Subcutaneous abdominal adipose tissue (tissue), 5 donors: ENCODE data around the gene MC2R.

Source experiments
- H3K27ac ChIP-seq: one replicate; pipeline ENCODE4 v1.7.0; 2013; ENCODE audit warnings: low read depth, mild to moderate bottlenecking, inconsistent platforms, low read length, moderate library complexity
- H3K27me3 ChIP-seq, 5 donors: one replicate each; pipeline ENCODE4 v1.7.0; 2013; ENCODE audit warnings: low read length in 5 of 5, inconsistent platforms in 1 of 5; ENCODE audit not compliant: control insufficient read depth in 5 of 5, insufficient read depth in 4 of 5
- H3K36me3 ChIP-seq, 5 donors: one replicate each; pipeline ENCODE4 v1.7.0; 2013; ENCODE audit warnings: low read length in 5 of 5; ENCODE audit not compliant: control insufficient read depth in 5 of 5, insufficient read depth in 5 of 5
- H3K4me1 ChIP-seq, 5 donors: one replicate each; pipeline ENCODE4 v1.7.0; 2013; ENCODE audit warnings: low read length in 5 of 5, mild to moderate bottlenecking in 3 of 5, moderate library complexity in 1 of 5; ENCODE audit not compliant: control insufficient read depth in 5 of 5, insufficient read depth in 5 of 5
- H3K4me3 ChIP-seq, 5 donors: one replicate each; pipeline ENCODE4 v1.7.0; 2013; ENCODE audit warnings: low read length in 5 of 5, low read depth in 1 of 5
- H3K9ac ChIP-seq, 5 donors: one replicate each; pipeline ENCODE4 v1.7.0; 2013; ENCODE audit warnings: low read length in 5 of 5, mild to moderate bottlenecking in 4 of 5, moderate library complexity in 3 of 5
- H3K9me3 ChIP-seq, 5 donors: one replicate each; pipeline ENCODE4 v1.7.0; 2013; ENCODE audit warnings: low read length in 5 of 5; ENCODE audit not compliant: control insufficient read depth in 5 of 5
- donor health status: healthy.
- donor health status: healthy.
- donor health status: healthy.
- donor health status: healthy.
- donor health status: healthy.

MC2R gene

GRCh38 chr18:13900633-13901032, 14.7 kb downstream of the MC2R start:
- no peak overlapping the region for H3K27ac ChIP-seq
- H3K4me1 ChIP-seq, result no peaks in the 10 kb centered on the region
- no peak overlapping the region for H3K4me3 ChIP-seq
- H3K36me3 ChIP-seq, result no peaks in the 10 kb centered on the region
- no peak overlapping the region for H3K9ac ChIP-seq
- H3K27me3 ChIP-seq, result peaks cover 0 to 3% (median 0%) of the 10 kb centered on the region in 5 donors
- H3K9me3 ChIP-seq, result peaks cover 0 to 6% (median 0%) of the 10 kb centered on the region in 5 donors

- peaks cover 0 to 3% (median 0%) of the 10 kb centered on the region in 5 donors for H3K9me3 ChIP-seq
- no peak overlapping the region for H3K27ac ChIP-seq
- no peak overlapping the region for H3K9ac ChIP-seq
- H3K36me3 ChIP-seq, result no peaks in the 10 kb centered on the region
- no peaks in the 10 kb centered on the region for H3K4me1 ChIP-seq
- H3K27me3 ChIP-seq, result peaks cover 0 to 5% (median 0%) of the 10 kb centered on the region in 5 donors
- H3K4me3 ChIP-seq, result no peak overlapping the region
These were observed 19.8 kb downstream of the MC2R start for GRCh38 chr18:13895505-13896033.

GRCh38 chr18:13894531-13894930, 20.8 kb downstream of the MC2R start:
- H3K9ac ChIP-seq, result no peak overlapping the region
- H3K4me3 ChIP-seq, result no peak overlapping the region
- H3K9me3 ChIP-seq, result no peaks in the 10 kb centered on the region
- no peaks in the 10 kb centered on the region for H3K36me3 ChIP-seq
- H3K27me3 ChIP-seq, result peaks cover 0 to 5% (median 0%) of the 10 kb centered on the region in 5 donors
- no peaks in the 10 kb centered on the region for H3K4me1 ChIP-seq
- H3K27ac ChIP-seq, result no peak overlapping the region

DNA sequence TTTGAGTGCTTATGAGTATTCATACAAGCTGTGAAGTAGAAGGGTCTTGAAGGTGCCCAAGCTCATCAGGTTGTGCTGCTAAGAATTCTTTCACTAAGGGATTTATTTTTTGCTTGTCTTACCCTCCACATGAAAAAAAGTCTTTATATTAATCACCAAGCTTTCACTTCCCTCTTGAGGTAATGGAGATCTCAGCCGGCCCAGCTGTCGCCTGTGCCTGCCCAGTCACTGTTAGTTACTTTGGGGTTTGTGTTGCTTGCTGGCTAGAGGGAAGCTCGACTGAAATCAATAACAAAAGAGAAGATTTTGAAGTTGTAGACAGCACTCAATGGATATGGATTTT, 21.9 kb downstream of the MC2R start:
- Histone ChIP-seq H3K9me3 (no peaks in the 10 kb centered on the region), H3K27ac (no peak overlapping the region), H3K4me1 (no peaks in the 10 kb centered on the region), H3K27me3 (peaks cover 0 to 5% (median 0%) of the 10 kb centered on the region in 5 donors), H3K4me3 (no peak overlapping the region), H3K9ac (no peak overlapping the region), H3K36me3 (no peaks in the 10 kb centered on the region)

DNA sequence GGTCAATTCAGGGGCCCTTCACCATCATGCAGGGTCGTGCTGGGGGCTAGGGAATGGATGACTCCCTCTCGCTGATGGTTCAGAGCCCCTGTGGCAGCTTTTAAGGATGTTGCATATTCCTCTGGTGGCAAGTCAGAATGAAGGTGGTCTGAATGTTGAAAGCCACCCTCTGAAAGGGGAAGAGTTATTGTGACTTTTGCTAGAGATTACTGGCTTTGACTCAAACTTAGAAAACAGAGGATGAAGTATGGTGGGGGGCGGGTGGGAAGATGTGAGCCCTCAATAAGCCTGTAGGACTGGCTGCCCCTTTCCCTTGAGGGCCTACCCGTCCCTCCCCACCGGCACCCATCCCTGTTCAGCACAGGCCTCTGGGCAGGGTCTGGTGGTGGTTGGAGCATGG, 23.2 kb downstream of the MC2R start:
- H3K27me3 ChIP-seq, result peaks cover 0 to 11% (median 5%) of the 10 kb centered on the region in 5 donors
- H3K36me3 ChIP-seq, result no peaks in the 10 kb centered on the region
- no peaks in the 10 kb centered on the region for H3K4me1 ChIP-seq
- no peak overlapping the region for H3K9ac ChIP-seq
- H3K9me3 ChIP-seq, result no peaks in the 10 kb centered on the region
- no peak overlapping the region for H3K4me3 ChIP-seq
- no peak overlapping the region for H3K27ac ChIP-seq

- Histone ChIP-seq H3K36me3 (no peaks in the 10 kb centered on the region), H3K27me3 (peaks cover 0 to 11% (median 5%) of the 10 kb centered on the region in 5 donors), H3K27ac (no peak overlapping the region), H3K4me3 (no peak overlapping the region), H3K9ac (no peak overlapping the region), H3K4me1 (no peaks in the 10 kb centered on the region), H3K9me3 (no peaks in the 10 kb centered on the region)
These were observed 24.5 kb downstream of the MC2R start for GRCh38 chr18:13890761-13891361.

DNA sequence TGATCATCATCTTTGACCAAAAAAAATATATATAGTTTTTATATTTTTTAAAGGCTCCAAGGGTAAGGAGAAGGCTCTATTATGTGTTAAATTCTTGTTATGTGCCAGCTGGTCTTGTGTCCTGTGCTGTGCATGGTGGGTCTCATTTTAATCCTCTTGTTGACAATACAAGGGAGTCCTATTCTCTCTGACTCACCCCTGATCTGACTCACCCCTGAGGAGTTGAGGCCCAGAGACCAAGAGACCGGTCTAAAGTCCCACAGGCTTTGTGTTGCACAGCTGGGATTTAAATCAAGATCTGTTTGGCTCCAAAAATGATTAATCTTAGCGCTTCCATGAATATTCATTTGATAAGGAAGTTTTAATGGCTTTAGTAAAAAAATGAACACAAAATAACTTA, 25.7 kb downstream of the MC2R start:
- Histone ChIP-seq H3K27me3 (peaks cover 0 to 11% (median 5%) of the 10 kb centered on the region in 5 donors), H3K9ac (no peak overlapping the region), H3K9me3 (no peaks in the 10 kb centered on the region), H3K36me3 (no peaks in the 10 kb centered on the region), H3K4me3 (no peak overlapping the region), H3K4me1 (no peaks in the 10 kb centered on the region), H3K27ac (no peak overlapping the region)

DNA sequence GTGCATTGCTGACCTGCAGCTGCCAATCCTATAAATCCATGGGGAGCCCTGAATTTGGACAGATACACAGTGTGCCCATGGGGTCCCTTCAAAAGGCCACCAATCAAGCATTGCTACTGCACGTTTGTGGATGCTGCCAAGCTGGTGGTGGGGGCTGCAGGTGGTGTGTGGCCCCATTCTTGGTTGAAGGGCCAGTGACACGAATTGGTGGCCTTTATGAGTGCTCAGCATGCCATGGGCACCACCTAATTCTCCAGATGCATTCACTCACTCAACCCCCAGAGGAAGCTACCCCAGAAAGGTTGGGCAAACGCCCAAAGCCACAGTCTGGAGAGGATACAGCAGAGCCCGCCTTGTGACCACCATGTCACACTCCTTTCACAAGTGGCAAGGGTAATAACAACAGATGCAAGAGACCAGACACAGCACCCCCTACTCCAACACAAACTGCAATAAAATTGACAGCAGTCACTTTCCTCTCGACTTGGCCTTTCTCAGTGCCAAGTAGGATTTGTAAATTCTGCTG, 27.1 kb downstream of the MC2R start:
- peaks cover 0 to 11% (median 5%) of the 10 kb centered on the region in 5 donors for H3K27me3 ChIP-seq
- H3K4me1 ChIP-seq, result no peaks in the 10 kb centered on the region
- H3K27ac ChIP-seq, result no peak overlapping the region
- H3K36me3 ChIP-seq, result no peaks in the 10 kb centered on the region
- no peak overlapping the region for H3K9ac ChIP-seq
- H3K9me3 ChIP-seq, result no peaks in the 10 kb centered on the region
- no peak overlapping the region for H3K4me3 ChIP-seq

GRCh38 chr18:13885009-13885408, 30.3 kb downstream of the MC2R start:
- Histone ChIP-seq H3K27ac (no peak overlapping the region), H3K4me3 (no peak overlapping the region), H3K36me3 (no peaks in the 10 kb centered on the region), H3K9me3 (no peaks in the 10 kb centered on the region), H3K4me1 (no peaks in the 10 kb centered on the region), H3K27me3 (peaks cover 0 to 7% (median 3%) of the 10 kb centered on the region in 5 donors), H3K9ac (no peak overlapping the region)

- H3K4me1 ChIP-seq, result no peaks in the 10 kb centered on the region
- no peak overlapping the region for H3K27ac ChIP-seq
- no peaks in the 10 kb centered on the region for H3K27me3 ChIP-seq
- H3K4me3 ChIP-seq, result no peak overlapping the region
- H3K9ac ChIP-seq, result no peak overlapping the region
- H3K9me3 ChIP-seq, result no peaks in the 10 kb centered on the region
- H3K36me3 ChIP-seq, result no peaks in the 10 kb centered on the region
These were observed 35.4 kb downstream of the MC2R start for GRCh38 chr18:13879937-13880336.
